Stomach (tissue), 9 donors: ENCODE data around the gene LY9. TPM values are rescaled to one million over a fixed set of nuclear protein-coding genes. Genes with fewer than 3 reads are reported as not detected.
A peak's percentile ranks its signal among the peaks of the same experiment; 100 is the strongest.

Experiments
- DNase-seq, 2 donors: peaks; one replicate each; pipeline versions ENCODE4 v3.0.0 to v3.0.0-alpha.2; 2013 to 2019
- H3K27ac ChIP-seq, 5 donors: fragments of 200-600 bp in 4 of 5; sonication (generic) in 4 of 5; one replicate each; pipeline ENCODE4 v1.5.1; 2013 to 2019; ENCODE audit warnings: mild to moderate bottlenecking in 1 of 5, moderate library complexity in 1 of 5
- H3K27me3 ChIP-seq, 3 donors: fragments of 200-600 bp; sonication (generic); one replicate each; pipeline ENCODE4 v1.5.1; 2017 to 2019; ENCODE audit warnings: mixed run types in 1 of 3
- H3K36me3 ChIP-seq, 4 donors: fragments of 200-600 bp; sonication (generic); 1 replicate in 3 of 4; 2 replicates in 1 of 4; pipeline ENCODE4 v1.5.1; 2016 to 2019
- H3K4me1 ChIP-seq, 4 donors: fragments of 200-600 bp; sonication (generic); one replicate each; pipeline ENCODE4 v1.5.1; 2016 to 2019
- H3K4me3 ChIP-seq, 4 donors: fragments of 200-600 bp; sonication (generic) in 3 of 4; one replicate each; pipeline ENCODE4 v1.5.1; 2016 to 2019; ENCODE audit warnings: mild to moderate bottlenecking in 1 of 4
- H3K9me3 ChIP-seq, 4 donors: fragments of 200-600 bp; sonication (generic); one replicate each; pipeline ENCODE4 v1.5.1; 2016 to 2019
- CTCF ChIP-seq, 7 experiments: fragments of 450-650 bp in 4 of 7; fragments of 200-600 bp in 3 of 7; sonication (generic) in 3 of 7; IDR thresholded peaks; one replicate each; pipeline ENCODE4 v1.5.1; 2016 to 2019; ENCODE audit warnings: antibody characterized with exemption in 7 of 7, control low read depth in 2 of 7, mild to moderate bottlenecking in 1 of 7
- EP300 ChIP-seq: sonication (generic); formaldehyde crosslinking; IDR thresholded peaks from one replicate; pipeline ENCODE4 v1.6.1; 2017; ENCODE audit warnings: antibody characterized with exemption
- POLR2A ChIP-seq, 4 donors: fragments of 450-650 bp; IDR thresholded peaks; one replicate each; pipeline ENCODE4 v1.6.1; 2016; ENCODE audit warnings: antibody characterized with exemption in 4 of 4, control low read depth in 2 of 4, mild to moderate bottlenecking in 1 of 4, moderate library complexity in 1 of 4
- POLR2AphosphoS5 ChIP-seq, 3 donors: sonication (generic); formaldehyde crosslinking; IDR thresholded peaks; one replicate each; pipeline ENCODE4 v1.6.1; 2016; ENCODE audit warnings: antibody characterized with exemption in 3 of 3
- WGBS, 5 donors: extraction: QIAGEN DNeasy Blood & Tissue Kit in 3 of 5; methylation state at CpG; one replicate each; pipeline versions ENCODE4 v1.1.5 to v1.1.7; 2013 to 2018; 5-methylcytosine and 5-hydroxymethylcytosine counted together
- intact Hi-C: fragments of 100-400 bp; cut with DNase I; formaldehyde crosslinking; loops from one replicate; pipeline ENCODE4 v1.15.1; 2023; ENCODE audit warnings: low total_unique reads
- polyA plus RNA-seq, 3 donors: library from polyadenylated mRNA; stranded (reverse); fragments of 200-250 nt; gene quantifications; one replicate each; pipeline ENCODE4 v1.2.3, GENCODE V29; 2013
- total RNA-seq, 5 donors: library from RNA; depleted of rRNA; stranded (reverse); fragments of >200 nt; gene quantifications; one replicate each; pipeline versions ENCODE4 v1.1.0 to v1.2.3, GENCODE V29; 2014 to 2016
- donor health status: healthy with polysubstance abuse.
- donor health status: Bipolar disorder and iron deficiency.
- donor health status: healthy.

The LY9 gene
- total and polyA plus RNA-seq, 8 donors: 0.25 to 7.5 (median 1.2) TPM; not detected in 2

- intact Hi-C loops: no loop called here
- no peaks in the 10 kb centered on the region for H3K27me3 ChIP-seq
- DNase-seq: no peak
- TF ChIP-seq POLR2AphosphoS5 (IDR thresholded peaks at IDR 0.05): no peak
- no peak for TF ChIP-seq EP300
- TF ChIP-seq POLR2A (IDR thresholded peaks at IDR 0.05): no peak
- no peak for TF ChIP-seq CTCF (IDR thresholded peaks at IDR 0.05)
- WGBS, 5 donors: 43 to 96% (median 67%) methylated on average over 2 of the region's 2 CpGs
- H3K4me3 ChIP-seq: no peak overlapping the region
- no peaks in the 10 kb centered on the region for H3K36me3 ChIP-seq
- H3K27ac ChIP-seq: no peak overlapping the region
- peaks cover 0 to 2% (median under 1%) of the 10 kb centered on the region in 4 donors for H3K4me1 ChIP-seq
- H3K9me3 ChIP-seq: no peaks in the 10 kb centered on the region
Observed at GRCh38 chr1:160774886-160775719, 20.9 kb upstream of the LY9 start.

GRCh38 chr1:160776178-160776577 lies 19.8 kb upstream of the LY9 start:
- Histone ChIP-seq H3K27ac (no peak overlapping the region), H3K9me3 (no peaks in the 10 kb centered on the region), H3K27me3 (no peaks in the 10 kb centered on the region), H3K36me3 (no peaks in the 10 kb centered on the region), H3K4me1 (peaks cover 0 to 11% (median 10%) of the 10 kb centered on the region in 4 donors), H3K4me3 (no peak overlapping the region)
- TF ChIP-seq CTCF (IDR thresholded peaks at IDR 0.05): no peak
- TF ChIP-seq POLR2AphosphoS5 (IDR thresholded peaks at IDR 0.05): no peak
- no peak for TF ChIP-seq POLR2A (IDR thresholded peaks at IDR 0.05)
- TF ChIP-seq EP300: no peak
- WGBS, 5 donors: 94 to 100% (median 97%) methylated on average over 1 of the region's 1 CpG
- DNase-seq: no peak
- intact Hi-C loops: no loop called here

- no peak overlapping the region for H3K4me3 ChIP-seq
- intact Hi-C loops: no loop called here
- peaks cover 5 to 20% (median 11%) of the 10 kb centered on the region in 4 donors for H3K4me1 ChIP-seq
- WGBS, 5 donors: 49 to 71% (median 54%) methylated on average over 6 to 7 of the region's 7 CpGs
- H3K27me3 ChIP-seq: no peaks in the 10 kb centered on the region
- no peaks in the 10 kb centered on the region for H3K36me3 ChIP-seq
- no peak overlapping the region for H3K27ac ChIP-seq
- H3K9me3 ChIP-seq: no peaks in the 10 kb centered on the region
- TF ChIP-seq CTCF (IDR thresholded peaks at IDR 0.05) (peak in 5 of 7 experiments; percentile 23 to 78 (median 44)), POLR2AphosphoS5 (IDR thresholded peaks at IDR 0.05) (no peak)
- DNase-seq: peak; percentile 68 to 70
Observed at GRCh38 chr1:160777486-160778089, 18.4 kb upstream of the LY9 start.

GRCh38 chr1:160778976-160779375 lies 17.0 kb upstream of the LY9 start:
- intact Hi-C loops: no loop called here
- Histone ChIP-seq H3K36me3 (no peaks in the 10 kb centered on the region), H3K4me3 (no peak overlapping the region), H3K4me1 (peaks cover 8 to 26% (median 11%) of the 10 kb centered on the region in 4 donors), H3K27ac (no peak overlapping the region), H3K9me3 (no peaks in the 10 kb centered on the region), H3K27me3 (no peaks in the 10 kb centered on the region)
- no peak for TF ChIP-seq EP300
- TF ChIP-seq CTCF (IDR thresholded peaks at IDR 0.05): no peak
- TF ChIP-seq POLR2AphosphoS5 (IDR thresholded peaks at IDR 0.05): no peak
- TF ChIP-seq POLR2A (IDR thresholded peaks at IDR 0.05): no peak
- 86 to 93% (median 91%) methylated on average over 6 of the region's 6 CpGs for WGBS, 5 donors
- no peak for DNase-seq
